ENCODE results near the gene ITGA1.

The ITGA1 gene

GRCh38 chr5:52998552-52999313 is 211.0 kb downstream of the ITGA1 start:
- peak overlapping the region; percentile 40 for H3K4me3 ChIP-seq (ENCODE audit: low read length)
- H3K79me2 ChIP-seq (ENCODE audit: low read length): peaks cover 70% of the 10 kb centered on the region
- no peak overlapping the region for H2AFZ ChIP-seq (ENCODE audit: low read depth, low read length)
- H3K4me1 ChIP-seq (ENCODE audit: low read length): peaks cover 75% of the 10 kb centered on the region
- TF ChIP-seq CTCF (IDR thresholded peaks at IDR 0.05; ENCODE audit: low read depth, low read length) (no peak), EZH2phosphoT487 (IDR thresholded peaks at IDR 0.05; ENCODE audit: low read depth) (no peak)
- H3K9me3 ChIP-seq (ENCODE audit: insufficient read depth, low read length): no peaks in the 10 kb centered on the region
- peak overlapping the region; percentile 97 for H3K27ac ChIP-seq (ENCODE audit: low read length)
- H3K9ac ChIP-seq (ENCODE audit: low read length): peak overlapping the region; percentile 64
- H3K4me2 ChIP-seq (ENCODE audit: low read length): peak overlapping the region; percentile 89
- H3K27me3 ChIP-seq (ENCODE audit: low read depth, low read length): no peaks in the 10 kb centered on the region
- H3K36me3 ChIP-seq (replicated peaks; ENCODE audit: low read depth, low read length): peaks cover 26% of the 10 kb centered on the region
- no peaks in the 10 kb centered on the region for H4K20me1 ChIP-seq (ENCODE audit: insufficient read depth, low read length)

GRCh38 chr5:52999344-52999949 is 211.7 kb downstream of the ITGA1 start:
- no peaks in the 10 kb centered on the region for H3K27me3 ChIP-seq (ENCODE audit: low read depth, low read length)
- peaks cover 82% of the 10 kb centered on the region for H3K4me1 ChIP-seq (ENCODE audit: low read length)
- peak overlapping the region; percentile 64 for H3K9ac ChIP-seq (ENCODE audit: low read length)
- H3K79me2 ChIP-seq (ENCODE audit: low read length): peaks cover 77% of the 10 kb centered on the region
- peak overlapping the region; percentile 89 for H3K4me2 ChIP-seq (ENCODE audit: low read length)
- H3K27ac ChIP-seq (ENCODE audit: low read length): peak overlapping the region; percentile 97
- no peaks in the 10 kb centered on the region for H4K20me1 ChIP-seq (ENCODE audit: insufficient read depth, low read length)
- no peaks in the 10 kb centered on the region for H3K9me3 ChIP-seq (ENCODE audit: insufficient read depth, low read length)
- TF ChIP-seq EZH2phosphoT487 (IDR thresholded peaks at IDR 0.05; ENCODE audit: low read depth) (no peak), CTCF (IDR thresholded peaks at IDR 0.05; ENCODE audit: low read depth, low read length) (no peak)
- H3K36me3 ChIP-seq (replicated peaks; ENCODE audit: low read depth, low read length): peaks cover 27% of the 10 kb centered on the region
- H2AFZ ChIP-seq (ENCODE audit: low read depth, low read length): no peak overlapping the region
- peak overlapping the region; percentile 40 for H3K4me3 ChIP-seq (ENCODE audit: low read length)

- H2AFZ ChIP-seq (ENCODE audit: low read depth, low read length): no peak overlapping the region
- TF ChIP-seq EZH2phosphoT487 (IDR thresholded peaks at IDR 0.05; ENCODE audit: low read depth) (no peak), CTCF (IDR thresholded peaks at IDR 0.05; ENCODE audit: low read depth, low read length) (no peak)
- H3K36me3 ChIP-seq (replicated peaks; ENCODE audit: low read depth, low read length): peaks cover 21% of the 10 kb centered on the region
- H3K27me3 ChIP-seq (ENCODE audit: low read depth, low read length): no peaks in the 10 kb centered on the region
- no peak overlapping the region for H3K9ac ChIP-seq (ENCODE audit: low read length)
- H4K20me1 ChIP-seq (ENCODE audit: insufficient read depth, low read length): no peaks in the 10 kb centered on the region
- no peak overlapping the region for H3K4me2 ChIP-seq (ENCODE audit: low read length)
- H3K79me2 ChIP-seq (ENCODE audit: low read length): peaks cover 59% of the 10 kb centered on the region
- H3K4me3 ChIP-seq (ENCODE audit: low read length): no peak overlapping the region
- no peaks in the 10 kb centered on the region for H3K9me3 ChIP-seq (ENCODE audit: insufficient read depth, low read length)
- no peak overlapping the region for H3K27ac ChIP-seq (ENCODE audit: low read length)
- peaks cover 88% of the 10 kb centered on the region for H3K4me1 ChIP-seq (ENCODE audit: low read length)
These were observed 213.8 kb downstream of the ITGA1 start for GRCh38 chr5:53001541-53001940.

- H3K9me3 ChIP-seq (ENCODE audit: insufficient read depth, low read length): no peaks in the 10 kb centered on the region
- H3K4me1 ChIP-seq (ENCODE audit: low read length): peaks cover 88% of the 10 kb centered on the region
- no peak overlapping the region for H3K4me2 ChIP-seq (ENCODE audit: low read length)
- no peak overlapping the region for H2AFZ ChIP-seq (ENCODE audit: low read depth, low read length)
- H3K27ac ChIP-seq (ENCODE audit: low read length): no peak overlapping the region
- H4K20me1 ChIP-seq (ENCODE audit: insufficient read depth, low read length): no peaks in the 10 kb centered on the region
- TF ChIP-seq CTCF (IDR thresholded peaks at IDR 0.05; ENCODE audit: low read depth, low read length): no peak
- no peak for TF ChIP-seq EZH2phosphoT487 (IDR thresholded peaks at IDR 0.05; ENCODE audit: low read depth)
- no peak overlapping the region for H3K9ac ChIP-seq (ENCODE audit: low read length)
- peaks cover 21% of the 10 kb centered on the region for H3K36me3 ChIP-seq (replicated peaks; ENCODE audit: low read depth, low read length)
- H3K27me3 ChIP-seq (ENCODE audit: low read depth, low read length): no peaks in the 10 kb centered on the region
- H3K4me3 ChIP-seq (ENCODE audit: low read length): no peak overlapping the region
- H3K79me2 ChIP-seq (ENCODE audit: low read length): peaks cover 56% of the 10 kb centered on the region
These were observed 214.8 kb downstream of the ITGA1 start for GRCh38 chr5:53002491-53002890.
